CD4-positive, alpha-beta T cell treated with Interleukin-17A for 1 hour (primary cell): Measurements from ENCODE around the gene SAPCD2.
"Not testable (repeated sequence)": the region's sequence is repeated elsewhere in the genome, so short reads cannot be mapped to it uniquely, and the experiment has no call there.

Experiments
- DNase-seq: peaks from one replicate; pipeline ENCODE4 v3.0.0-alpha.2; 2020

Gene SAPCD2

DNA sequence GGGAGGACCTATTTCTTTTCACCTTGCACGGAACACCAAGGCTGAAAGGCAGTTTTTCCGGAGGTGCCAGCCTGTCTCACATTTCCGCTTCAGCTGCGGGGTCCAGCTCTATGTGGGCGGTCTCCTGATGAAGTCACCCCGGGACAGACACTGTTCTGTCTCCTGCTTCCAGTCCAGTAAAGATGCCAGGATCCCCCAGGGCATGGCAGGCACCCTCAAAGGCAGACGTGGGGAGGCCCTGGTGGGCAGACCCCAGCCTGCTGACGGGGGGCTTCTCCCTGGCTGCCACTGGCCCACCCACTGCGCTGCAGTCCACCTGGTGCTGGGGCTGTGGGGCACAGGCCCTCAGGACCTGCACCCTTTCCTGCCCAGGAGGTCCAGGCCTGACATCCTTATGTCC lies 7.6 kb downstream of the SAPCD2 start:
- DNase-seq: not testable (repeated sequence)

DNA sequence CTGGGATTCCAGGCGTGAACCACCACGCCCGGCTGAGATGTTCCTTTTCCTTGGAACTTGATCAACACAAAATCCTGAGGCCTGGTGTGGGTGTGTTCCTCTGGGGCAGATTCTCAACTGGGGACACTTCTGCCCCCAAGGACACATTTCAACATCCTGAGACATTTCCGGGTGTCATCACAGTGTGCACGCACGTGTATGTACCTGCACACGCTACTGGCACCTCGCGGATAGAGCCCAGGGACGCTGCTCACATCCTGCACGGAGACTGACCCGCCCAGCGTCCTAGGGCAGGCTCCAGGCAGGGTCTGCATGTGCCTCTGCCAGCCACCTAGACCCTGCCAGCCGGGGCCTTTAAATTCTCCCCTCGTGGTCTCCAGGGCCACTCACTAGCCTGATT lies 8.0 kb downstream of the SAPCD2 start:
- DNase-seq: no peak

DNA sequence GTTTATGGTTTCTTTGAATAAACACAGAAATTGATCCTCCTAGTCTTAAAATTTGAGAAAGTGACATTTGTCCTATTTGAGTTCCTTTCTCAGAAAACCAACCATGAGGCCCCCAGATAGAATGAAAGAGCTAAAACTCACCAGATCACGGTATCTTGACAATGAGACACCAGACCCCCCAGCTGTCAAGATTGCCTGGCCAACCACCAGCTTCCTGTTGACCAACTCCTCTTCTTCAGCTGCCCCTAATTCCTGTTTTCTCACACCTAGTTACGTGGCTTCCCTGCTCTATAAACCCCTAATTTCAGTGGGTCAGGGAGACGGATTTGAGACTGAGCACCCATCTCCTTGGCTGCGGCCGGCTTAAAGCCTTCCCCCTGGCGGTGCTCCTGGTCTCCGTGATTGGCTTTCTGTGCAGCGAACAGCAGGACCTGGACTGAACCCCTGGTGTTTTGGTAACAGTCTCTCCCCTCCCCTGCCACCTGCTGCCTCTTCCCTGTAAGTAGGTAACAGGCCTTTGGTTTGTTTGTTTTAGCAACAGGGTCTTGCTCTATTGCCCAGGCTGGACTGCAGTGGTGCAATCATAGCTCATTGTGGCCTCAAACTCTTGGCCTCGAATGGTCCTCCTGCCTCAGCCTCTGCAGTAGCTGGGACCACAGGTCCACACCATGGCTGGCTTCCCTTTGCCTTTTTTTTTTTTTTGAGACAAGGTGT lies 11.7 kb downstream of the SAPCD2 start:
- no peak for DNase-seq

DNA sequence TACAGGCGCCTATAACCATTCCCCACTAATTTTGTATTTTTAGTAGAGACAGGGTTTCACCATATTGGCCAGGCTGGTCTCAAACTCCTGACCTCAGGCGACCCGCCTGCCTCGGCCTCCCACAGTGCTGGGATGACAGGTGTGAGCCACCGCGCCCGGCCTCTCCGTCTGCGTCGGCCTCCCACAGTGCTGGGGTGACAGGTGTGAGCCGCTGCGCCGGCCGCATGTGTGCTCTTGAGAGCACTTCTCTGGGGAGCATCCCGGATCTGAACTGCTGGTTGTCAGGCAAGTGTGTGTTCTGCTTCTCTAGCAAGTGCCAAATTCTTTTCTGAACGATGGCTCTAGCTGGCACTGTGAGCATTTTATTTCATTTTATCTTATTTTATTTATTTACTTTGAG lies 12.8 kb downstream of the SAPCD2 start:
- DNase-seq: no peak

DNA sequence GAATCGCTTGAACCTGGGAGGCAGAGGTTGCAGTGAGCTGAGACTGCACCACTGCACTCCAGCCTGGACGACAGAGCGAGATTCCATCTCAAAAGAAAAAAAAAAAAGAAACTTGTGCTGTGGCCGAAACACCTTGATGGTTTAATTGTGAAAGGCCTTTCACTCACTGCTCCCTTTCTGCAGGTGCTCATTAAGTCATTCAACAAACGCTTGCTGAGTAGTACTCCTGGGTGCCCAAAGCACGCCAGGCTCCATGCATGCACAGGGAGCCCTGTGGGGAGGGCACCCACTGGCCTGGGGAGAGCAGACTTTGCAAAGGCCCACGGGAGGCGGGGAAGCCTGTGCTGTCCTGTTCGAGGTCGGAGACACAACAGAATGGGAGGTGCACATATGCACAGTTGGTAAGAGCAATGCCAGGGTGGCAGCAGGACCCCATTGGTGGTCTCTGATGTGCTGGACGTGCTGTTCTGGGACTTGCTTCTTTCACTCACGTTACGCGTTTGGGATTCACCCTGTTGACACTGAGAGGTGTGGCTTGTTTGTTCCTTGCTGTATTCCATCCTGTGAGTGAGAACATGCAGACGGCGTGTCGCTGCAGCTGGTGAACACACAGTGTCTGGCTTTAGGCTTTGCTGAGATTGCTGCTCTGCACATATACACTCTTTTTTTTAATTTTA lies 13.5 kb downstream of the SAPCD2 start:
- DNase-seq: no peak

DNA sequence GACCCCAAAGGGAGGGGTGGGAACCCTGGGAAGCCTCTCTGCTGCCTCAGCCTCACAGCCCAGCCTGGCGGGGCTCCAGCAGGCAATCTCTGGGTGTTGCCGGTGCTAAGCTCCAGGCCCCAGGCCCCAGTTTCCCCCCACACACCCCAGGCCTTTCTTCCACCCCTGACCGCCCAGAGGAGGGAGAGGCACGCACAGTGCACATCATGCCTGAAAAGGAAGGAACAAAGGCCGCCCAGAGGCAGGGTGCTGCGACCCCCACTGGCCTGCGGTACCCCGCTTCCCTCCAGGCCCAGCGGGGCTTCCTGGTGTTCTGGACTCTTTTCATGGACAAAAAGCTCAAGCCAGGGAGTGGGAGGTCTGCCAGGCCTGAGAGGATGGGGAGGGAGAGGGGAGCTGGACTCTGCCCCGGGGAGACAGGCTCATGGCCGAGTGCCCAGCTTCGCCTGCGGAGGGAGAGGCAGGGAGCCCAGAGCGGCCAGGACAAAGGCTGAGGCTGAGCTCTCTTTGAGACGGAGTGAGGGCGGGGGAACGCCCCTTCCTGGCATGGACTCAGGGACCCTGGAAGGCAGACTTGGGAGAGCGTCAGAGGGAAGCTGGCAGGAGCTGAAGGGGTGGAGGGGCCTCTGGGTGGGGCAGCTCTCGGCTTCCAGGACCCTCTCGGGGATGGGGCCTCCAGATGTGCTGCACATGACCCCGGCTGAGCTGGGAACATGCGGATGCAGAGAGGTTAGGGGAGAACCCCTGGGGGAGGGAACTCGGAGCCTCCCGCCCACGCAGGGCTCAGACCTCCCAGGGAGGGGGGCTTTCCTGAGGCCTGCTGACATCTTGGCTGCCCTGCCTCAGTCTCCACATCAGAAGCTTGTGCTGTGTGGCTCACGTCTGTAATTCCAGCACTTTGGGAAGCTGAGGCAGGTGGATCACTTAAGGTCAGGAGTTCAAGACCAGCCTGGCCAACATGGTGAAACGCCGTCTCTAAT lies 14.7 kb downstream of the SAPCD2 start:
- DNase-seq: no peak

DNA sequence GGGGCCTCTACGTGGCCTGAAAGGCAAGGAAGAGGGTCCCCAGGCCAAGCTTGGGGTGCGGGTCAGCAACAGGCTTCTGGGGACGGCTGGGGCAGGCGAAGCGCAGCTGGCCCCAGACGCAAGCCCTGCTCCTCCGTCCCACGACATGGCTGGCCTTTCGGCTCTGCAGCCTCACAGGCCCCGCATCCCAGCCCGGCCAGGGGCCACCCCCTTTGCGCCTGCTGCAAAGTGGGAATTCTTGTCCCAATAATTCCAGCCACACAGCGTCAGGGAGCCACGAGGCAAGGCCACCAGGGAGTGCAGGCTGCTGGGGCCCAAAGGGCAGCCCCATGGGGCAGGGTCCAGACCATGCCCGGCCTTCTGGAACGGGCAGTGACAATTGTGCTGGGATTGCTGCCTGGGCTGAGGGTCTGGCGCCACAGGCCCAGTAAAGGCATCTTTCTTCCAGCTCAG lies 15.4 kb downstream of the SAPCD2 start:
- DNase-seq: no peak

DNA sequence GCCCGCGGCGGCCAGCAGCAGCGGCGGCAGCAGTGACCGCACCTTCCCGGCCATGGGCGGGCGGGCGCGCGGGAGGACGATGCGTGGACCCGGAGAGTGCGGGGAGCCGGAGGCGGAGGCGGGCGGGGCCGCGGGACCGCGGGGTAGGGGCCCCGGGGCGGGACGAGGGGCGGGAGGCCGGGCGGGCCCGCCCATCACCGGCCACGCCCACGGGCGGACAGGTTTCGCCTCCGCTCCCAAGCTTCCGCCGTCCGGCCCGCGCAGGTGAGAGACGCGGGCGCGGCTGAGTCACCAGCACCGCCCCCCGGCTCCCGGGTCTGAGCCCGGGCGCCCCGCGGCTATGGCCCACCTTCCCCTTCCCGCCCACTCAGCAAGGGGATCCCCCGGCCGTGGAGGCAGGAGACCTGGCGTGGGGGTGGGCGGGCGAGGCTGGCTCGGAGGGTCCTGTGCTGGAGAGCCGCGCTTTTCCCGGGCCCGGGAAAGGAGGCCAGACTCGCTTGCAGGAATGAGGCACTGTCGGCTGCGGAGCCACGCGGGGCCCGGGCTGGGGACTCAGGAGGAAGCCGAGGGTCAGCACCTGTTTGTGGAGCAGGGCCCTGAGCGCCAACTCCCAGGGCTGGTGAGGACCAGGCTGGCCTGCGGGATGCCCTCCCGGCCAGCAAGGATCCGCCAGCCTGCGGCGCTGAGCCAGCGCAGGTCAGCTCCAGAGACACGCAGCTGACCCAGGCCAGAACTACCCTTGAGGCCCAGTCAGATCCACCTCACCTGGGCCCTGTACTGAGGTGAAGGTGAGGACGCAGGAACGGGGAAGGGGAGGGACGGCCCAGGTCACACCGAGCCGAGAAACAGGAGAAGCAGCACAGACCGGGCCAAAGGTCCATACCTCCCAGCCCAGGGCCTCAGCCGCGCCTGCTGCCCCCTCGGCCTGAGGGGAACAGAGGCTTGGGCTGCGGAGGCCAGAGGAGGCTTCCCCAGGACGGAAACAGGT lies 16.1 kb downstream of the SAPCD2 start, which contains the start of gene ENTPD2:
ENTPD2 (minus strand) TSS at position 118 of the 988 bp plus-strand sequence; CDS start at position 54, 64 bp downstream.
- peak; percentile 47 for DNase-seq

DNA sequence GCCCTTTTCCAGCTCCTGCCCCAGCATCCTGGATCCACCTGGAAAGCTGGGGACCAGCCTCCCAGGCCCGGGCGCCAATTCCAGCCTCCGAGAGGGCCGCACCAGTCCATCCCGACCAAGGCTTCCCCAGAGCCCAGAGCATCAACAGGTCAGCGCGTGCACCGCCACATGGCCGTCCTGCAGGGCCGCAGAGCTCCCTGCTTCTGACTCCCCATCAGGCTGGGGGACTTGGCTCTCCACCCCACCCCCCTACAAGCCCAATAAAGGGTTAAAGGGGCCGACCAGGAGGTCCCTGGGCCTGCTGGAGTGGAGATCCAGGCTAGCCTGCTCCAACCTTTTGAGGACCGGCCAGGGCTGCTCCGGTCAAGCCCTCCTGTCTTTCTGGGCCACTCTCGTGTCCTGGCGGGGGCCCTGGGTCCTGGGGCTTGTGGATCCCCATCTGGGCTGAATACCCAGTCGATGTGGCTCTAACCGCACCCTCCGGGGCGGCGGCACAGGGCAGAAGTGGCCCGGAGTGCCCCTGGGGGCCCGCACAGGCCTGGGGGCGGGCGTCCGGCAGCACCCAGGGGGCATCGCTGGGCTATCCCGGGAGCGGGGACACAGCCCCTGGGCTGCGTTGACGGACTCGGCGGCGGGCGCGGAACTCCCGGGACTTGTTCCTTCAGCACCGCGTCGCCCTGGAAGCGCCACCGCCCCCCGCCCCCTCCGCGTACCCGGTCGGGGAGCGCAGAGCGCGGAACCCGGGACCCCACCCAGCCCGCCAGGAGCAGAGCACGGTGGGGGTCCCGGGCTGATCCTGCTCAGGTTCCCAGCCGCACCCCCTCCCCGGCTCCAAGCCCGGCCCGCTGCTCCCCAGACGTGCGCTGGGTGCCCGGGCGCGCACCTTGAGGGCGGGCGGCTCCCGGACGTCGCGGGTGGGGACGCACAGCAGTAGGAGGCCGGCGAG lies 17.1 kb downstream of the SAPCD2 start:
- DNase-seq: no peak

DNA sequence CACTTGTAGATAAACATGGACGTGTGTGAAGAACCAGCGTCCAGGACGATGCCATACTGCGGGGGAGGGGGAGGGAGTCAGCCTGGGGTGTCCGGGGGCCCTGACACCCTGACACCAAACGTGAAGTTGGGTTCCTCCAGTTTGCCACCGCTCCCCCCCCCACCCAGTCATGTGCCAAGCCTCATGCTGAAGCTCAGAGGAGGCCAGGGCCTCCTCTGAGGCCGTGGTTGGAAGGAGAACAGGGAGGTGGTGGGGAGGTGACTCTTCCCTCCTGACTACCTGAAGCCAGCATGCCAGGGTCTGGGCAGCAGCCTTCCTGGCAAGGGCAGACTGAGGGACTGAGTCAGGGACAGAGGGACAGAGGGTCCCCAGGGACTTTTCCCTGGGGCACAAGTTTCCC lies 18.1 kb downstream of the SAPCD2 start:
- DNase-seq: no peak

DNA sequence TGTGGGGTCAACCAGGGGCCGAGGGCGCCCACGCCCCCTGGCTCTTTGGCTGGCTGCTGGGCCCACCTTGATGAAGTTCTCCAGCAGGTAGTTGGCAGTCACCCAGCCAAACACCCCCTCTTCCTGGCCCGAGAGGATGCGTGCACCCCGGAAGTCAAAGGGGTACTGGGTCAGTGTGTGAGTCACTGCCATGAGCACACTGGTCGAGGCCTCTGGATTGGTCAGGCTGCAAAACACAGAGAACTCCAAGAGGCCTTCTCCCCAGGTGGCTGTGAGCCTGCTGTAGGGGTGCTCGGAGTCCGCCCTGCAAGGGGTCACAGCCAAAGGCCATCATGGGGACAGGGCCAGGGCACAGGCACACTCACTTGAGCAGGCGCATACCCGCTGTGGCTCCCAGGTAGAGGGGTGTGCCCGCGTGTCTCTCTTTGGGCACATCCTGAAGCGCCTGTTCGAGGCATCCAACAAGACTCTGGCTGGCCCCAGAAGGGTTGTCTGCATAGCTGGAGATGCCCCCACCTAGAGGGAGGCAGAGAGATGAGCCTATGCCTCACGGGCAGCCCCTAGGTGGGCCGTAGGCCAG lies 19.1 kb downstream of the SAPCD2 start:
- no peak for DNase-seq

DNA sequence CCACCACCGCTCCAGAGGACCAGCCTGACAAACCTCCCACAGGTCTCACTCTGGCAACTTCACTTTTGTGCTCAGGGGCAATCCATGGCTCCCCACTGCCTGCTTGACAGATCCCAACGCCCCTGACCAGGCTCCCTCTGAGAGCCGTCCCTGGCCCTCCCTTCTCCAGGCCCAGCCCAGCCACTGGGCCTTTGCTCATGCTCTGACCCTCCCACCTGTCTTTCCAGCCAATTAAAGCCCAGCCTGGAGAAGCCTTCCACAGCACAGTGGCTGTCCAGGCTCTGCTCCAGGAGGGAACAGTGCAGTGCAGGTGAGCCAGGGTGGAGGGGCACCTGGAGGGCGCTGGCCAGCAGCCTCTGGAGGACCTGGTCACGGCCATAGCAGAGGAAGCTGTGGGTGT lies 19.8 kb downstream of the SAPCD2 start:
- DNase-seq: no peak

DNA sequence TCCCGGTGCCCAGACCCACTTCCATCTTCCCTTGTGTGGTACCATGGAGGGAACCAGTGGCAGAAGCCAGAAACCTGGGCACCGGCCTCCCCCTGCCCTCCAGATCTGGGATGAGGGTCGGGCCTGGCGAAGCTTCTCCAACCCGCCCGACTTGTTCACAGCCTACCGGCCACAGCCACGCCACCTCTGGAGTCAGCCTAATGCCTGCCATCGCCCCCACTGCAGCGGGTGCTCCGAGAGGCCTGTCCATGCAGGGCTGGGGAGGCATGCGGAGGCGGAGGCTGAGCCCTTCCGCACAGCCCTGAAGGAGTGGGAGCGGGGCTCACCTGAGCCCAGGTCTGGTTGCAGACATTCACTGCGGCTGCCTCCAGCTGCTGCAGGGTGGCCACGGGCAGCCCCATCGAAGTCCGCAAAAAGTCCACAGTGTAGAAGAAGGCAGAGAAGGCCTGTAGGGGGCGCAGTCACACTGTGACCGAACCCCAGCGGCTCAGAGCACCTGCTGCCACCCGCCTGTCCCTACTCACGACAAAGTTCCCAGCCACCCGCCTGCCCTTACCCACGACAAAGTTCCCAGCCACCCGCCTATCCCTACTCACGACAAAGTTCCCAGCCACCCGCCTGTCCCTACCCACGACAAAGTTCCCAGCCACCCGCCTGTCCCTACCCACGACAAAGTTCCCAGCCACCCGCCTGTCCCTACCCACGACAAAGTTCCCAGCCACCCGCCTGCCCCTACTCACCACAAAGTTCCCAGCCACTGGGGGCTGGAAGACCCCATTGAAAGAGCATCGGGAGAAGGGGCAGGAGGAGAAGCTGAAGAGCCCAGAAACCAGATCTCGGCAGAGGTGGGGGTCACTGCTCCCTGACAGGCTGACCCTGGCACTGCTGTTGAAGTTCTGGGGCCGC lies 20.6 kb downstream of the SAPCD2 start:
- DNase-seq: peak; percentile 65

DNA sequence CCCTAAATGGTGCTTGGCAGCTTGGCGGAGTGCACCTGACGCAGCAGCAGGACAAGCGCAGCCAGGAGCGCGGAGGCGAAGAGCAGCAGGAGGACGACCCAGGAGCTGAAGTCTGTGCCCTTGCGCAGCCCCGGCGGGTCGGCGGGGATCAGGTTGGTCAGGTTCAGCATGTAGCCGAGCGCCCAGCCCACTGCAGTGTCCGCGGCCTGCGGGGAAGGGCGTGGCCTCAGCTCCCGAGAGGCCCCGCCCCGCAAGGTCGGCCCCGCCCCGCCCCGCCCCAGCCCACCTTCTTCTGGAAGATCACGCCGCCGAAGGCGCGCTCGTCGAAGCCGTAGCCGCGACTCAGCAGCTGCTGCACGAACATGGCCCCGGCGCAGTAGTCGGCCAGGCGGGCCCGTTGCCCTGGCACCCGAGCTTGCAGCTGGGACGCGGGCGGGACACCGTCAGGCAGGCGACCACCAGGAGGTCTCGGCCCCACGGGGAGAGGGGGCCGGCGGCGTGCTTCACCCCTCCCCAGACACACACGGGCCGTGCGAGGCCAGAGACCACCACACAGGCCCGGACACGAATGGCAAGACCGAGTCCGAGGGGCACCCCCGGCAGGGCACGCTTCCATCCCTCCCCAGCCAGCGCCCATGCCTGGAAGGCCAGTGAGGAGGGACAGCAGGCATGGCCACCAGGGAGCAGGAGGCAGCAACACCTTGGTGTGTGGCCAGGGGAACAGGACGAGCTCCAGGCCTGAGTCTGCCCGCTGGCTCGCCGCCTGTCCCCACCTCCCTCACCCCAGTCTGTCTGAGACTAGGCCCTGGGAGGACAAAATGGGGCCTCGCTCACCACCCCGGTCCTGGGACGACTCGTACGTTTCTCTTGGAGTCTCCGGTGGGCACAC lies 21.5 kb downstream of the SAPCD2 start:
- no peak for DNase-seq

DNA sequence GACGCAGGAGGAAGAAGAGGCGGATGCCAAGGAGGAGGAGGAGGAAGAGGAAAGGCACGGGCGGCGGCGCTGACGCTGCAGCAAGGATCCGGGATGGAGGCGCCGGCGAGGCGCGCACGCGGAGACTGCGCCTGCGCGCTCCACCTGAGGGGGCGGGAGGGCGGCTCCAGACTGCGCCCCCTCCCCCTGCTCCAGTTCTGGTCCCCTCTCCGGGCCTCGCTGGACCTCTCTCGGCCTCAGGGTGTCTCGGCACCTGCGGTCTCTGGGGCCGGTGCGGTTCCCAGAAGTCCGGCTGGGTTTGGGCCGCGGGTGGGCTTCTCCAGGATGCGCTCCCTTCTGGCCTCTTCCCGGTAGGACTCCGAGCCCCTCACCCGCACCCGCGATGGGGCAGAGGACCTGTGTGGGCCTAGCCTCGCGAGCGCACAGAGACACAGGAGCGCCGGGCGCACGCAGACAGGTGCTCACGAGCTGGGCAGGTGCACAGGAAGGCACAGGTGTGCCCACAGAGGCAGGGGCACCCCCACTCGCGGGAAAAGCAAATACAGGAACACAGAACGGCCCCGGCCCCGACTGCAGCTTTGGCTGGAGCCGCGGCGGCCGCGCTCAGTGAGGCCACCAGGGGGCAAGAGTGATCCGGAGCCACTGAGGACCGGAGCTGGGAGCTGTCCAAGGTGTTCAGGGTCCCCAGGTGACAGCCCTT lies 24.1 kb downstream of the SAPCD2 start, which contains the start of gene NPDC1:
NPDC1 (minus strand) TSS at position 90 of the 700 bp plus-strand sequence. CDS start 188 bp downstream, outside the sequence.
- DNase-seq: peak; percentile 85

DNA sequence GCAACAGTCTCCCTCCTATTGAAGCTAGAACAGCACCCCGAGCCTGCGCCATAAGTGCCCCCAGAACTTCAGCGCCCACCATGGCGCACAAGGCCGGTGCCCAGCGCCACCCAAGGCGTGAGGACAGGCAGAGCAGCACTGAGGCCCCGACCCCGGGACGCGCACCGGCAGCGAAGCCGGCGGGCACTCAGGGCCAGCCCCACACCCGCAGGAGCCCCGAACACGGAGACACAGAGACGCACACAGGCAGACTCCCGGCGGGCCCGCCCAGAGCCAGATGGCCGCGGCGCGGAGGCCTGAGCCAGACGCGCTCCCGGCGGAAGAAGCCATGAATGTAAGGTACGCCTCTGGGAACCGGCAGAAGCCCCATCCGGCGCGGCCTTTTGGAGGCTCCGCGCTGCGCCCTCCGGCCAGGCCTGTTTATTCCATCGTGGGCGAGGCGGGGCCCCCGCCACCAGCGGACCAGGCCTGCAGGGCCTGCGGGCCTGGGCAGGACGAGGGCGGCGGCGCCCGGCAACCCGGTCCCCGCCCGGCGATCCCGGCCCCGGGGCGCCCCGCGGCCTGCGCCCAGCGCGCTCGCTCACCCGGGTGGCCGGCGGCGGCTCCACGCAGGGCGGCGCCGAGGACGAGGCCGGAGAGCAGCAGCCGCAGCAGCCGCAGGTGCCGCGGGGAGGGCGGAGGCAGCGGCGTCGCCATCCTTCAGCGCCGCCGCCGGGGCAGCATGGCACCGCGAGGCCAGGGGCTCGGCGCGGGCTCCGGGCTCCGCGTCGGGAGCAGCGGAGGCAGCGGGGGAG lies 24.9 kb downstream of the SAPCD2 start:
- DNase-seq: no peak
